GM21825 (cell line): ENCODE data around the gene MAD1L1.
"Not testable (repeated sequence)": the region's sequence is repeated elsewhere in the genome, so short reads cannot be mapped to it uniquely, and the experiment has no call there.

Experiments
- ATAC-seq: cut with Tn5 transposase; IDR thresholded peaks from one replicate; pipeline ENCODE4 v1.9.1; 2021; ENCODE audit warnings: mild to moderate bottlenecking, moderate library complexity; ENCODE audit not compliant: unreplicated experiment

The MAD1L1 gene

DNA sequence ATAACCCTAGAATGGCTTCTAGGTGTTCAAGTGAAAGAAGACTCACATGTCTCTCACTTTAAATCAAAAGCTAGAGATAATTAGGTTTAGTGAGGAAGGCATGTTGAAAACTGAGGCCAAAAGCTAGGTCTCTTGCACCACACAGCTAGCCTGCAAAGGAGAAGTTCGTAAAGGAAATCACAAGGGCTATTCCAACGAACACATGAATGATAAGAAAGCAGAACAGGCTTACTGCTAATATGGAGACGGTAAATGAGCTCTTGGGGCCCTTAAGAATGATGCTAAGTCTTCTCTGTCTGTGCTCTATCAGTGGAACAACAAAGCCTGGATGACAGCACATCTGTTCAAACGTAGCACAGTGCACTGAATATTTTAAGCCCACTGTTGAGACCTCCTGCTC is 401.3 kb downstream of the MAD1L1 start:
- ATAC-seq = not testable (repeated sequence)

DNA sequence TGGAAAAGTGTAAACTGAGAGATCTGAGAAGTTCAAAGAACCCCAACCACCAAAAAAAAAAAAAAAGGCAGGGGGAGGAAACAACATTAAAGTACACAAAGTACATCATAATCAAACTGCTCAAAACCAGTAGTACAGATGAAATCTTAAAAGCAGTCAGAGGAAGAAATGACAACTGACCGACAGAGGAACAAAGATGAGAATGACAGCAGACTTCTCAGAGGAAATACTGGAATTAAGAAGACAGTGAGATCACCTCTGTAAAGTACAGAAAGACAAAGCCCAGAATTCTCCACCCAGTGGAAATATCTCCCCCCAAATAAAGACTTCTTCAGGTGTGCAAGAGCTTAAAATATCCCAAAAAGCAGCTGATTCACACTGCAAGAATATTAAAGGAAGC is 403.1 kb downstream of the MAD1L1 start:
- ATAC-seq = not testable (repeated sequence)

DNA sequence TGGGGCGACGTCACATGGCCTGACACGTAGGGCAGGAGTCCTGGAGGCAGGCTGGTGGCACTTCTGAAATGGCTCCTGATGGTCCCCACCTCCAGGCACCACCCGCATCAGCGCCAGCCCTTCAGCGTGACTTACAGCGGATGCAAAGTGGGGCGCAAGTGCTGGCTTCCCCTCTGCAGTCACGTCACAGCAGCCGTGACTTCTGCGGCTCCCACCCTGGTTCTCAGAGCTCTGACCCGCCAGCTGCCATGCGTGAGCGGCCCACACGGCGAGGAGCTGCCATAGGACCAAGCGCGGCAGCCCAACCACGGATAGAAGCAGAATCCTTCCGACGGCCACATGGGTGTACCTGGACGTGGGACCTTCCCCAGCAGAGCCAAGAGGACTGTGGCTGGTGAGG is 403.6 kb downstream of the MAD1L1 start:
- no peak for ATAC-seq

GRCh38 chr7:1828170-1828569 is 404.6 kb downstream of the MAD1L1 start:
- not testable (repeated sequence) for ATAC-seq

DNA sequence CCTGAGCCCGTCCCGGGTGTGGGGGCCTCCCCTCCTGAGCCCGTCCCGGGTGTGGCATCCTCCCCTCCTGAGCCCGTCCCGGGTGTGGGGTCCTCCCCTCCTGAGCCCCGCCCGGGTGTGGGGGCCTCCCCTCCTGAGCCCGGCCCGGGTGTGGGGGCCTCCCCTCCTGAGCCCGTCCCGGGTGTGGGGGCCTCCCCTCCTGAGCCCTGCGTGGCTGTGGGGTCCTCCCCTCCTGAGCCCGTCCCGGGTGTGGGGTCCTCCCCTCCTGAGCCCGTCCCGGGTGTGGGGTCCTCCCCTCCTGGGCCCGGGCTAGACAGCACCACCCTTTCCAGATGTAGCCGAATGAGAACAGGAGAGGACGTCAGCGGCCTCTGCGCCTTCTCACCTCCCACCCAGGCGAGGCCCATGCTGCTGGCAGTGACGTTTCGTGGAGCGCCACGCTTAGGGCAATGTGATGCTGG is 405.2 kb downstream of the MAD1L1 start:
- ATAC-seq = not testable (repeated sequence)

GRCh38 chr7:1826931-1827330 is 405.8 kb downstream of the MAD1L1 start:
- not testable (repeated sequence) for ATAC-seq

- no peak for ATAC-seq
Measured at GRCh38 chr7:1825897-1826741, 406.6 kb downstream of the MAD1L1 start.

- not testable (repeated sequence) for ATAC-seq
Measured at GRCh38 chr7:1825647-1825896, 407.2 kb downstream of the MAD1L1 start.

- ATAC-seq = not testable (repeated sequence)
Measured at GRCh38 chr7:1824882-1825646, 407.7 kb downstream of the MAD1L1 start.

DNA sequence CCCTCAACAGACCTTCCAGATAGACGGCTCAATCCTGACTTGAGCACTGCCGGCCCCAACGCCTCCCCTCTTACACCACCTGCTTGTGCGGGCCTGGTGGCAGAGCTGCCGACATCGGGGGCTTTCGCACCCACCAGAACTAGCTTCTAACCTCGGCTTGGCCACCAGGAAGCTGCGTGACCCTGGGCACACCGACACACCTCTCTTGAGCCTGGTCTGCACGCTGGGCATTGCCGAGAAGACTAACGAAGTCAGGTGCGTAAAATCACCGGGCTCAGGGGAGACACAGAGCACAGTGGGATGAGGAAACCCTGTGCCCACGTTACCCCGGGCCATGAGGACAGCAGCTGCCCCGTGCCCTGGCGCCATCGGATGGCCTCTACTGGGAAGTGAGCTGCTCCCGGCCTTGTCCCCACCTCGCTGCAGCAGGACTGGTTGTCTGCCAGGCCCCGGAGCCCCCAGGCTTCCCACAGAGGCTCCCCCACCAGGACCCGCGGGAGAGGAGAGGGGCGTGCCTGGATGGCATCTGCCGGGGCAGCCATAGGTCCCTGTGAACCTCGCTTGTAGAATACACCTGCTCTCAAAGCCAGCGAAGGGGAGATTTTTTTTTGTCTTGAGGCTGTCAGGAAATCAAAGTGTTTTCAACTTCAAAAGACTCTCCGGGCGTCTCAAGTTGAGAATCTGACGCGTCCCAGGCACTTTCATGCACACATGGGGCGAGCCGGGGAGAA is 408.4 kb downstream of the MAD1L1 start:
- not testable (repeated sequence) for ATAC-seq

DNA sequence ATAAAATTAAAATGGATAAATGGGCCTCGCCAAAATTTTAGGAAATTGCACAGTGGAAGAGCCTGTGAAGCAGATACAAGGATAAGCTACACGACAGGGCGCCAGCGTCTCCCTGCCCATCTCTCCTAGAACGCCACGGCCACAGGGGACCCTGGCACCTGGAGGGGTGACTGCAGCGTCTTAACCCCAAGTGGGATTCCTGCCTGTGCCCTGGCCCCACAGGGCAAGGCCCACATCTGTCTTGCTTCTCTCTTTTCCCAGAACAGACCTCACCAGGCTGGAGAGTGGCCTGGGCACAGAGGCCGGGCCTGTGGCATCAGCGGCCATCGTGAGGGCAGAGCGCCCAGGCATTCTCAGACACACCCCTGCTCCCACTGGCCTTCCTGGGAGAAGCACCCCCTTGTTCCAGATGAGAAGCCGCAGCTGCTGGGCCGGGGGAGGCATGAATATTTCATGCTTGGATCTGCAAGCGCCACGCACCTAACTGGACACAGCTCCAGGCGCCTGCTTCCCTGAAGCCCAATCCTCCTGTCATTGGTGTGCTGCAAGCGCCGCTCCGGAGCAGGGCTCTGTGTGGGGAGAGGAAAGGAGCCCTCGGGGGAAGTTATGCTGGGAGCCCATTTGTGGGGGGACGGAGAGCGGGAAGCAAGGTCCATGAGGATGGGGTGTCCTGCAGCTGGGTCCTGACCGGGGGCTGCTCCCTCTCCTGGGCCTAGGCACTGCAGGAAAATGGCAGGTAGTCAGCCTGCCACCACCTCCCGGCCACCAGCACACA is 409.2 kb downstream of the MAD1L1 start:
- ATAC-seq = no peak

DNA sequence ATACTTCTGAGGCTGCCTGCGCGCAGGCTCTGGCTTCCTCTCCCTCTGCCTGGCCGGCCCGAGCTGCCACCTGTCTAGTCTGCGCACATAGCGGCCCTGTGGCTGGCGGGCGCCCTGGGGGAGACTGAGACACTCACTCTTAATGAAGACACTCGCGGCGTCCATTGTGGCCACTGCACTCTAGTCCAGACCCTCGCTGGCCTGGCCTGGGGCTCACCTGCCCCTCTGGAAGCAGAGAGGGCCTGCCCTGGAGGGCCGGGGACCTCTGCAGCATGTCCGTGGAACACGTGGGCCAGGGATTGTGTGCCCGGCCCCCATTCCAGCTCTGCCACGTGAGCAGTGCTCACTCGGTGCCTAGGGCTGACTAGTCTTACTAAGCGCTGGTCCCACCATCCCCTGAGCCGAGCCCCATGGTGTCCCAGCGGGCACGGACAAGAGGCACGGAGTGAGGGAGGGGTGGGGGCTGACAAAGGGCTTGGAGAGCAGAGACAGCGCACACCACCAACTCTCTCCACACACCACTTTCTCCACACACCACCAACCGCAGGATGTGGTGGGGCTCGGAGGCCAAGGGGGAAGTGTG is 413.4 kb downstream of the MAD1L1 start:
- ATAC-seq = no peak

DNA sequence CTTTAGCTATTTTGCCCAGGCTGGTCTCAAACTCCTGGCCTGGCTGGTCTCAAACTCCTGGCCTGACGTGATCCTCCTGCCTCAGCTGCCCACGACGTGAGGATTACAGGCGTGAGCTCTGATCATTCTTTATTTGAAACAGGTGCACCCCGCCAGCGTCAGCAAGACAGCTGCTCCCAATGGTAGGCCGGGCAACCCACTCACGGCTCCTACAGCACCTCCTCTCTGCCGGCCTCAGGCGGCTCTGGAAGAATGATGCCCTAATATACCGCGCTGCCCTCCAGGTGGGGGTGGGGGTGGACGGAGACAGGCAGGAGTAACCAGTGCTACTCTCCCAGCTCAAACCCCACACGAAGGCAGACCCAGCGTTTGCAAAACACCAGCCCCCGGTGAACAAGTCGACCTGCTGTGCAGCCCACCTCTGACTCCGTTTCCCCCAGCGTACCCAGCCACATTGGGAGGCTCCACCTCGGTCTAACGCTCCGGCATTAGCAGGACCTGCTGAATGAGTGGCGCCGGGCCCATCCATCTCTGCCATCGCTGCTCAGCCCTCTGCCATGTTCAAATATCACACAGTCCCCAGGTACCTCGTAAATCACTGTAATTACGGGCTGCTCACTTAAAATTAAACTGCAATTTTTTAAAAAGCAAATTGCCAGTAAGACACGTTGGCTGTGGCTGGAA is 414.0 kb downstream of the MAD1L1 start:
- no peak for ATAC-seq

GRCh38 chr7:1817061-1817712 is 415.6 kb downstream of the MAD1L1 start:
- no peak for ATAC-seq

DNA sequence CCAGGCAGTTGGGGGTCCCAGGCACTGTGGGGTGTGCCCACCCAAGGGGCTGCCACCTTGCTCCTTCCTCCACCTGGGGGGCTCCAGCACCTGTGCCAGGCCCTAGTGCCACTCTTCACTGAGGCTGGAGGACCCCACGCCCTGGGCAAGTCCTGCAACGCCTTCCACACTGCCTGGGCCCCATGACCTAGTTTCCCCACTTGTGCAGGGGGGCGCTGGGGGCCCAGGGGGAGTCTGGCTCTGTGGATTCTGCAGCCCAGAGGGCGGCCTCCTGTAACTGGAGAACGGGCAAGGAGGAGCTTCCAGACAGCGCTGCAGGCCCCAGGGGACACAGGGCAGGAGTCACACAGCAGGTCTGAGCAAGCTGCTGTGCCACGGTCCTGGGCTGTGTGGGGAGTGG is 416.3 kb downstream of the MAD1L1 start:
- ATAC-seq = not testable (repeated sequence)

GRCh38 chr7:1815551-1816281 is 417.0 kb downstream of the MAD1L1 start:
- ATAC-seq = not testable (repeated sequence)

DNA sequence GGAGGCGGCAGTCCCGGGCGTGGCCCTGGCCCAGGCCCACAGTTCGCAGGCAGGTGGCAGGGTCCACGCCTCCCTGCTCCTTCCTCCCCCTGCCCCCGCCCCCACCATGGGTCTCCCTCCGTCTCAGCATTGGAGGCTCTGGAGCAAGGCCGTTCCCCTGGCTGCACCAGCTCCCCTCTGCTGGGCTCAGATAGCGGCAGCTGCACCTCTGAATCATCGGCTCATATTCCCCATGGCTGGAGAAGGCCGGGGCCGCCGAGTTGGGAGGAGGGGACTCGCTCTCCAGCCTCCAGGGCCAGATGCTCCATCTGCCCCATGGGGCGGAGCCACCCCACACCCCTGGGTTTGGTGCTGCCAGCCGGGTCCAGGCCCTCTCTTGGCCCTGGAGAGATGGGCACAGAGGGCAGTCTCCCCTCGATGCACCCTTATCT is 417.7 kb downstream of the MAD1L1 start:
- ATAC-seq = no peak

GRCh38 chr7:1814089-1814811 is 418.5 kb downstream of the MAD1L1 start:
- no peak for ATAC-seq
